IgD-negative memory B cell (primary cell): Measurements from ENCODE around the gene TLR10. TPM values are rescaled to one million over a fixed set of nuclear protein-coding genes. Genes with fewer than 3 reads are reported as not detected.

Source experiments
- H3K27ac Mint-ChIP-seq, 3 donors: one replicate each; pipeline ENCODE4 v1.8.0; 2020 to 2022; ENCODE audit warnings: mild to moderate bottlenecking in 3 of 3, mixed read lengths in 3 of 3, moderate library complexity in 1 of 3
- H3K27me3 Mint-ChIP-seq: one replicate; pipeline ENCODE4 v1.8.0; 2021; ENCODE audit warnings: mixed read lengths
- H3K36me3 Mint-ChIP-seq: one replicate; pipeline ENCODE4 v1.8.0; 2020; ENCODE audit warnings: mild to moderate bottlenecking, mixed read lengths
- H3K4me1 Mint-ChIP-seq, 3 donors: one replicate each; pipeline ENCODE4 v1.8.0; 2020 to 2022; ENCODE audit warnings: mixed read lengths in 3 of 3, mild to moderate bottlenecking in 1 of 3
- H3K4me3 Mint-ChIP-seq, 4 donors: one replicate each; pipeline ENCODE4 v1.8.0; 2020 to 2022; ENCODE audit warnings: mild to moderate bottlenecking in 4 of 4, mixed read lengths in 4 of 4, moderate library complexity in 3 of 4
- H3K9me3 Mint-ChIP-seq, 3 donors: one replicate each; pipeline ENCODE4 v1.8.0; 2020 to 2021; ENCODE audit warnings: mixed read lengths in 3 of 3, mild to moderate bottlenecking in 1 of 3
- polyA plus RNA-seq: library from polyadenylated mRNA; unstranded; fragments of 300-500 nt; fragmentation: Illumina TruSeq; gene quantifications from one replicate; pipeline ENCODE4 v1.2.3, GENCODE V29; 2021

The TLR10 gene, protein sequence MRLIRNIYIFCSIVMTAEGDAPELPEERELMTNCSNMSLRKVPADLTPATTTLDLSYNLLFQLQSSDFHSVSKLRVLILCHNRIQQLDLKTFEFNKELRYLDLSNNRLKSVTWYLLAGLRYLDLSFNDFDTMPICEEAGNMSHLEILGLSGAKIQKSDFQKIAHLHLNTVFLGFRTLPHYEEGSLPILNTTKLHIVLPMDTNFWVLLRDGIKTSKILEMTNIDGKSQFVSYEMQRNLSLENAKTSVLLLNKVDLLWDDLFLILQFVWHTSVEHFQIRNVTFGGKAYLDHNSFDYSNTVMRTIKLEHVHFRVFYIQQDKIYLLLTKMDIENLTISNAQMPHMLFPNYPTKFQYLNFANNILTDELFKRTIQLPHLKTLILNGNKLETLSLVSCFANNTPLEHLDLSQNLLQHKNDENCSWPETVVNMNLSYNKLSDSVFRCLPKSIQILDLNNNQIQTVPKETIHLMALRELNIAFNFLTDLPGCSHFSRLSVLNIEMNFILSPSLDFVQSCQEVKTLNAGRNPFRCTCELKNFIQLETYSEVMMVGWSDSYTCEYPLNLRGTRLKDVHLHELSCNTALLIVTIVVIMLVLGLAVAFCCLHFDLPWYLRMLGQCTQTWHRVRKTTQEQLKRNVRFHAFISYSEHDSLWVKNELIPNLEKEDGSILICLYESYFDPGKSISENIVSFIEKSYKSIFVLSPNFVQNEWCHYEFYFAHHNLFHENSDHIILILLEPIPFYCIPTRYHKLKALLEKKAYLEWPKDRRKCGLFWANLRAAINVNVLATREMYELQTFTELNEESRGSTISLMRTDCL
- polyA plus RNA-seq, result 183 TPM

- Mint-ChIP-seq H3K36me3 (peaks cover 15% of the 10 kb centered on the region), H3K9me3 (peaks cover 3 to 6% (median 4%) of the 10 kb centered on the region in 3 donors), H3K27me3 (no peaks in the 10 kb centered on the region), H3K4me1 (peaks cover 26 to 31% (median 28%) of the 10 kb centered on the region in 3 donors), H3K27ac (peak within 1 kb of the TSS; percentile 68 to 95 (median 87)), H3K4me3 (peak within 1 kb of the TSS; percentile 95 to 100 (median 98))
These were observed at the start of gene TLR10 for GRCh38 chr4:38782452-38783108. Gene TLR10 (minus strand): TSS chr4:38782990. CDS start chr4:38775590, 7,400 bp downstream.

- H3K27me3 Mint-ChIP-seq, result no peaks in the 10 kb centered on the region
- H3K4me1 Mint-ChIP-seq, result peaks cover 18 to 24% (median 21%) of the 10 kb centered on the region in 3 donors
- H3K27ac Mint-ChIP-seq, result peak overlapping the region in 1 of 3 donors; percentile 71
- H3K4me3 Mint-ChIP-seq, result peak overlapping the region in 1 of 4 donors; percentile 14
- H3K36me3 Mint-ChIP-seq, result peaks cover 23% of the 10 kb centered on the region
- H3K9me3 Mint-ChIP-seq, result peaks cover 7 to 23% (median 15%) of the 10 kb centered on the region in 3 donors
These were observed 49.4 kb upstream of the TLR10 start for GRCh38 chr4:38832206-38832605.

DNA sequence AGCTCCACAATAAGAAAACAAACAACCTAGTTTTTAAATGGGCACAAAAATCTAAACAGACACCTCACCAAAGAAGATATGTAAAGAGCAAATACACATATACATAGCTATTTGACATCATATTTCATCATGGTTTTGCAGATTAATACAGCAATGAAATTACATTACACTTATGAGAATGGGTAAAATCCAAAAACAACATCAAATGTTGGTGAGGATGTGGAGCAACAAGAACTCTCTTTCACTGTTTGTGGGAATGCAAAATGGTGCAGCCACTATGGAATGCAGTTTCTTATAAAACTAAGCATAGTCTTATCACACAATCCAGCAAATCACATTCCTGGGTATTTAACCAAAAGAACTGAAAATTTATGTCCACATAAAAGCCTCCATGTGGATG, 48.9 kb upstream of the TLR10 start:
- H3K36me3 Mint-ChIP-seq, result peaks cover 25% of the 10 kb centered on the region
- peak overlapping the region in 1 of 4 donors; percentile 82 for H3K4me3 Mint-ChIP-seq

DNA sequence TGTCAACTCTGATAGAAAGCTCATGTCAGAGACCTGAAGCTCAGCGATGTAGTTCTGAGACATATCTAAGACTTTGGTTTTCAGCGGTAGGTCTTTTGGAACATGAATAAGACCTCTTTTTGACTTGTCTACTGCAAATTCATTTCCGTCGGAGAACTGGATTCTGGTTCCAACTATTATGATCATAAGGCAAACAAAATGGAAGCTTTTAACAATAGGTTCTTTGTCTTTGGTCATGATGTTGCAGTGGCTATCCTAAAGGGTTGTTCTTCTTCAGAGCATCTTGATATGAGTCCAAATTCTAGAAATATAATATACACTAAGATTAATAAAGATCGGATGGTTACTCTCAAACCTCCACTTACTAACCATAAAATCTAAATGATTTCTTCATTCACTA, 46.4 kb upstream of the TLR10 start:
- Mint-ChIP-seq H3K4me1 (peaks cover 19 to 36% (median 25%) of the 10 kb centered on the region in 3 donors), H3K27ac (no peak overlapping the region), H3K27me3 (no peaks in the 10 kb centered on the region), H3K4me3 (no peak overlapping the region), H3K9me3 (peaks cover 0 to 5% (median 2%) of the 10 kb centered on the region in 3 donors), H3K36me3 (peaks cover 16% of the 10 kb centered on the region)

More for the DNA sequence above, 48.9 kb upstream of the TLR10 start:
- peaks cover 7 to 21% (median 13%) of the 10 kb centered on the region in 3 donors for H3K9me3 Mint-ChIP-seq
- no peaks in the 10 kb centered on the region for H3K27me3 Mint-ChIP-seq
- peaks cover 18 to 26% (median 21%) of the 10 kb centered on the region in 3 donors for H3K4me1 Mint-ChIP-seq
- peak overlapping the region in 1 of 3 donors; percentile 71 for H3K27ac Mint-ChIP-seq

GRCh38 chr4:38823766-38824165, 41.0 kb upstream of the TLR10 start:
- peaks cover 26 to 35% (median 26%) of the 10 kb centered on the region in 3 donors for H3K4me1 Mint-ChIP-seq
- peaks cover 8 to 13% (median 8%) of the 10 kb centered on the region in 3 donors for H3K9me3 Mint-ChIP-seq
- H3K27ac Mint-ChIP-seq, result no peak overlapping the region
- H3K36me3 Mint-ChIP-seq, result peaks cover 17% of the 10 kb centered on the region
- no peaks in the 10 kb centered on the region for H3K27me3 Mint-ChIP-seq
- peak overlapping the region in 1 of 4 donors; percentile 65 for H3K4me3 Mint-ChIP-seq

DNA sequence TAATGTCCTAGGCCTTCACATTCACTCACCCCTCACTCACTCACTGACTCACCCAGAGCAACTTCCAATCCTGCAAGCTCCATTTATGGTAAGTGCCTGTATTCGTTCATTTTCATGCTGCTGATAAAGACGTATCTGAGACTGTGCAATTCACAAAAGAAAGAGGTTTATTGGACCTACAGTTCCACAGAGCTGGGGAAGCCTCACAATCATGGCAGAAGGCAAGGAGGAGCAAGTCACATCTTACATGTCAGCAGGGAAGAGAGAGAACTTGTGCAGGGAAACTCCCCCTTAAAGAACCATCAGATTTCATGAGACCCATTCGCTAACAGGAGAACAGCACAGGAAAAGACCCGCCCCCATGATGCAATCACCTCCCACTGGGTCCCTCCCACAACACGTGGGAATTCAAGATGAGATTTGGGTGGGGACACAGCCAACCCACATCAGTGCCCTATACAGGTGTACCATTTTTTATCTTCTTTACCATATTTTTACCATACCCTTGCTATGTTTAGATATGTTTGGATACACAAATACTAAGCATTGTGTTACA, 40.0 kb upstream of the TLR10 start:
- Mint-ChIP-seq H3K27me3 (no peaks in the 10 kb centered on the region), H3K36me3 (peaks cover 9% of the 10 kb centered on the region)

GRCh38 chr4:38821739-38822138, 38.9 kb upstream of the TLR10 start:
- H3K4me3 Mint-ChIP-seq, result peak overlapping the region in 1 of 4 donors; percentile 4
- peaks cover 32 to 39% (median 33%) of the 10 kb centered on the region in 3 donors for H3K4me1 Mint-ChIP-seq
- H3K36me3 Mint-ChIP-seq, result peaks cover 7% of the 10 kb centered on the region
- peak overlapping the region in 1 of 3 donors; percentile 26 for H3K27ac Mint-ChIP-seq
- H3K27me3 Mint-ChIP-seq, result no peaks in the 10 kb centered on the region
- H3K9me3 Mint-ChIP-seq, result peaks cover 8 to 13% (median 8%) of the 10 kb centered on the region in 3 donors

More for the DNA sequence above, 40.0 kb upstream of the TLR10 start:
- peaks cover 32 to 41% (median 33%) of the 10 kb centered on the region in 3 donors for H3K4me1 Mint-ChIP-seq
- H3K27ac Mint-ChIP-seq, result no peak overlapping the region
- peaks cover 8 to 13% (median 8%) of the 10 kb centered on the region in 3 donors for H3K9me3 Mint-ChIP-seq
- peak overlapping the region in 1 of 4 donors; percentile 39 for H3K4me3 Mint-ChIP-seq

DNA sequence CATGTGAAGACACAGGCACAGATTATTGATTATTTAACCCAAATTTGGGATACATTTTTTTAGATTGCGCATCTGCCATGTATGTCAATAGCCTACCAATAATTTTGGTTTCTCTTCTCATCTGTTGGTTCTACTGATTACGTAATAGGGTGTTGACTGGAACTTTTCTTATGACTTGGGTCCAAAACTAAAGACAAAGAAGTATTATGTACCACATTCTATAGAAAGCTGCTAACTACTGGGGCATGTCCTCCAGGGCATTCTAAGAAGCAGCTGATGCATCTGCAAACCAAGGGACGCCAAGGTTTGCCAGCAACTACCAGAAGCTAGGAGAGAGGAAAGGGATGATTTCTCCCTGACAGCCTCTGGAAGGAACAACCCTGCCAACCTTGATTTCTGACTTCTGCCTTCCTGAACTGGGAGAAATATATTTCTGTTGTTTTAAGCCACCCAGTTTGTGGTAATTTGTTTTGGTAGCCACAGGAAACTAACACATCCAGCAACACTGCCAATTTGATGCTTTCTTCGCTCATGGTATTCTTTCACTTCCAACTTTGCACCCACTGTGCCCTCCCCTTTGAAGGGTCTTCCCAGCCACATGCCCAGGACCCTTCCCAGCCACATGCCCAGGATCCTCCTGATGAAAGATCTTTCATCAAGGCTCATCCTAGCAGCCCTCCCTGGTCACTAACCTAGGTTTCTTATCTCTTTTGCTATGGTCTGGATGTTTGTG, 37.7 kb upstream of the TLR10 start:
- peaks cover 7% of the 10 kb centered on the region for H3K36me3 Mint-ChIP-seq

GRCh38 chr4:38819569-38819968, 36.8 kb upstream of the TLR10 start:
- Mint-ChIP-seq H3K4me1 (peaks cover 39 to 46% (median 40%) of the 10 kb centered on the region in 3 donors), H3K4me3 (peak overlapping the region in 2 of 4 donors; percentile 55 to 68), H3K27ac (peak overlapping the region; percentile 59 to 94 (median 90)), H3K27me3 (no peaks in the 10 kb centered on the region), H3K36me3 (peaks cover 7% of the 10 kb centered on the region), H3K9me3 (peaks cover 8 to 9% (median 8%) of the 10 kb centered on the region in 3 donors)

More for the DNA sequence above, 37.7 kb upstream of the TLR10 start:
- H3K4me1 Mint-ChIP-seq, result peaks cover 39 to 46% (median 45%) of the 10 kb centered on the region in 3 donors
- no peaks in the 10 kb centered on the region for H3K27me3 Mint-ChIP-seq
- peak overlapping the region; percentile 59 to 94 (median 90) for H3K27ac Mint-ChIP-seq
- peak overlapping the region in 3 of 4 donors; percentile 21 to 89 (median 82) for H3K4me3 Mint-ChIP-seq
- peaks cover 8 to 13% (median 8%) of the 10 kb centered on the region in 3 donors for H3K9me3 Mint-ChIP-seq

DNA sequence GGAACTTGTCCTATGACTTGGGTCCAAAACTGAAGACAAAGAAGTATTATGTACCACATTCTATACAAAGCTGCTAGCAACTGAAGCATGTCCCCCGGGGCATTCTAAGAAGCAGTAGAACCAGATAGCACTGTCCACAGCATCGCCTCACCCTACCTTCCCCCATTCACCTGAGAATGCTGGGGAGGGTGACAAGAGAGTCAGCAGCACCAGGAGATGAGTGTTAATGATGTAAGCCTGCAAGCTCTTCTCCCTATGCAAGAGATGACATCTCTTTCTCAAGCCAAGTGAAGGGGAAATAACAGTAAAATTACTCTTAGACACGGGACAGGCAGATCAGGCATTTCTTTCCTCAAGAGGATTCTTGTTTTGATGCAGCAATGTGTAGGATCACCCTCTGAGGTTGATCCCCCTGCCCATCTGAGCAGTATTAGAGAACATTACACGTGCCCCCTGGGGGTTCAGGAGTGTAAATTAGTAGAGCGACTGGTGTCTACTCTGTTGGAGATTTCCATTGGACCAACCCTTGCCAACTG, 35.7 kb upstream of the TLR10 start:
- H3K27ac Mint-ChIP-seq, result peak overlapping the region in 2 of 3 donors; percentile 59 to 94
- H3K4me1 Mint-ChIP-seq, result peaks cover 41 to 48% (median 42%) of the 10 kb centered on the region in 3 donors
- H3K36me3 Mint-ChIP-seq, result peaks cover 9% of the 10 kb centered on the region
- H3K9me3 Mint-ChIP-seq, result peaks cover 6 to 9% (median 9%) of the 10 kb centered on the region in 3 donors
- H3K4me3 Mint-ChIP-seq, result peak overlapping the region in 3 of 4 donors; percentile 3 to 65 (median 32)
- H3K27me3 Mint-ChIP-seq, result no peaks in the 10 kb centered on the region

- Mint-ChIP-seq H3K27me3 (no peaks in the 10 kb centered on the region), H3K9me3 (peaks cover 0 to 3% (median 0%) of the 10 kb centered on the region in 3 donors), H3K4me1 (peaks cover 37 to 48% (median 43%) of the 10 kb centered on the region in 3 donors), H3K36me3 (peaks cover 2% of the 10 kb centered on the region), H3K27ac (peak overlapping the region; percentile 84 to 94 (median 92)), H3K4me3 (peak overlapping the region; percentile 15 to 60 (median 30))
These were observed 33.3 kb upstream of the TLR10 start for GRCh38 chr4:38815885-38816782.

DNA sequence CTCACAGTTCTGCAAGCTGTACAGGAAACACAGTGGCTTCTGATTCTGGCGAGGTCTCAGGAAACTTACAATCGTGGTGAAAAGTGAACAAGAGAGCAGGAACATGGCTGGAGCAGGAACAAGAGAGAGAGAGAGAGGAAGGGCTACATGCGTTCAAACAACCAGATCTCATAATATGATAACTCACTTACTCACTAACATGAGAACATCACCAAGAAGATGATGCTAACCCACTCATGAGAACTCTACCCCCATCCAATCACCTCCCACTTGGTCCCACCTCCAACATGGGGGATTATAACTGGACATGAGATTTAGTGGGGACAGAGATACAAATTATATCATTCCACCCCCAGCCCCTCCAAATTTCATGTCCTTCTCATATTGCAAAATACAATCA, 31.6 kb upstream of the TLR10 start:
- peaks cover 2% of the 10 kb centered on the region for H3K36me3 Mint-ChIP-seq
- H3K9me3 Mint-ChIP-seq, result peaks cover 0 to 3% (median 0%) of the 10 kb centered on the region in 3 donors
- peak overlapping the region in 1 of 3 donors; percentile 14 for H3K27ac Mint-ChIP-seq
- H3K27me3 Mint-ChIP-seq, result no peaks in the 10 kb centered on the region
- H3K4me1 Mint-ChIP-seq, result peaks cover 22 to 37% (median 34%) of the 10 kb centered on the region in 3 donors
- H3K4me3 Mint-ChIP-seq, result no peak overlapping the region
